Suprapubic skin (tissue), 4 donors: ENCODE results near the gene MPEG1. TPM values are rescaled to one million over a fixed set of nuclear protein-coding genes. Genes with fewer than 3 reads are reported as not detected.

Experiments used
- DNase-seq, 2 donors: peaks; one replicate each; pipeline ENCODE4 v3.0.0-alpha.2; 2019; ENCODE audit warnings: low spot score in 2 of 2
- H3K27ac ChIP-seq: fragments of 200-600 bp; sonication (generic); one replicate; pipeline ENCODE4 v1.5.1; 2019
- H3K27me3 ChIP-seq: fragments of 200-600 bp; sonication (generic); one replicate; pipeline ENCODE4 v1.5.1; 2019
- H3K36me3 ChIP-seq: fragments of 200-600 bp; sonication (generic); one replicate; pipeline ENCODE4 v1.5.1; 2019
- H3K4me1 ChIP-seq: fragments of 200-600 bp; sonication (generic); one replicate; pipeline ENCODE4 v1.5.1; 2019
- H3K4me3 ChIP-seq: fragments of 200-600 bp; sonication (generic); one replicate; pipeline ENCODE4 v1.5.1; 2019; ENCODE audit warnings: mild to moderate bottlenecking
- H3K9me3 ChIP-seq: fragments of 200-600 bp; sonication (generic); one replicate; pipeline ENCODE4 v1.5.1; 2019
- EP300 ChIP-seq: sonication (generic); formaldehyde crosslinking; IDR thresholded peaks from one replicate; pipeline ENCODE4 v1.6.1; 2017; ENCODE audit warnings: antibody characterized with exemption
- POLR2A ChIP-seq, 2 donors: fragments of 450-650 bp; IDR thresholded peaks; one replicate each; pipeline ENCODE4 v1.6.1; 2017; ENCODE audit warnings: antibody characterized with exemption in 2 of 2, mild to moderate bottlenecking in 2 of 2, moderate library complexity in 2 of 2
- POLR2AphosphoS5 ChIP-seq, 3 donors: sonication (generic); formaldehyde crosslinking; IDR thresholded peaks; one replicate each; pipeline ENCODE4 v1.6.1; 2017; ENCODE audit warnings: antibody characterized with exemption in 3 of 3
- WGBS: methylation state at CpG from one replicate; pipeline ENCODE4 v1.1.5; 2018; 5-methylcytosine and 5-hydroxymethylcytosine counted together
- total RNA-seq, 4 donors: library from RNA; depleted of rRNA; stranded (reverse); fragments of >200 nt; gene quantifications; one replicate each; pipeline ENCODE4 v1.1.0, GENCODE V29; 2016
- TF ChIP-seq, protein P1 (sequence below), 2 donors: fragments of 200-600 bp in 1 of 2; fragments of 450-650 bp in 1 of 2; sonication (generic) in 1 of 2; IDR thresholded peaks; one replicate each; pipeline ENCODE4 v1.5.1; 2016 to 2019; ENCODE audit warnings: antibody characterized with exemption in 2 of 2, mild to moderate bottlenecking in 1 of 2, moderate library complexity in 1 of 2

The MPEG1 gene
- total RNA-seq, 4 donors from 2014 or later = 2.3 to 4.5 (median 2.9) TPM

DNA sequence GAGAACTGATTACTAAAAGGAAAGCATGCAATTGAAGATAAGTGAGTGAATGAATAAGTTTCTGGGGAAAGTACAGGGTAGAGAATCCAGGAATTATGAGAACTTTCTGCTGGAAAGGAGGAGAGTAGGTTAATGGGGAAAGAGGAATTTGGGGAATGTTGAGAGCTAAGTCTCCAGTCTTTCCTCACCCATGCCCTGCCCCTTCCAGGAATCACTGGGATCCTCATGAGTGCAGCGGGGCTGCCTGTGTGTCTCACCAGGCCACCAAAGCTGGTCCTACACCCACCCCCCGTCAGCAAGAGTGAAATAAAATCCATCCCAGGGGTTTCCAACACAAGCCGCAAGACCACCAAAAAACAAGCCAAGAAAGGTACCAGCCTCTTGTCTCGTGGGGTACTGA lies 23.8 kb downstream of the MPEG1 start:
- peaks cover 27% of the 10 kb centered on the region for H3K4me1 ChIP-seq
- no peaks in the 10 kb centered on the region for H3K9me3 ChIP-seq
- H3K36me3 ChIP-seq = peaks cover 8% of the 10 kb centered on the region
- TF ChIP-seq POLR2AphosphoS5 (IDR thresholded peaks at IDR 0.05) (no peak), POLR2A (IDR thresholded peaks at IDR 0.05) (no peak), EP300 (no peak)
- TF ChIP-seq, protein P1, sequence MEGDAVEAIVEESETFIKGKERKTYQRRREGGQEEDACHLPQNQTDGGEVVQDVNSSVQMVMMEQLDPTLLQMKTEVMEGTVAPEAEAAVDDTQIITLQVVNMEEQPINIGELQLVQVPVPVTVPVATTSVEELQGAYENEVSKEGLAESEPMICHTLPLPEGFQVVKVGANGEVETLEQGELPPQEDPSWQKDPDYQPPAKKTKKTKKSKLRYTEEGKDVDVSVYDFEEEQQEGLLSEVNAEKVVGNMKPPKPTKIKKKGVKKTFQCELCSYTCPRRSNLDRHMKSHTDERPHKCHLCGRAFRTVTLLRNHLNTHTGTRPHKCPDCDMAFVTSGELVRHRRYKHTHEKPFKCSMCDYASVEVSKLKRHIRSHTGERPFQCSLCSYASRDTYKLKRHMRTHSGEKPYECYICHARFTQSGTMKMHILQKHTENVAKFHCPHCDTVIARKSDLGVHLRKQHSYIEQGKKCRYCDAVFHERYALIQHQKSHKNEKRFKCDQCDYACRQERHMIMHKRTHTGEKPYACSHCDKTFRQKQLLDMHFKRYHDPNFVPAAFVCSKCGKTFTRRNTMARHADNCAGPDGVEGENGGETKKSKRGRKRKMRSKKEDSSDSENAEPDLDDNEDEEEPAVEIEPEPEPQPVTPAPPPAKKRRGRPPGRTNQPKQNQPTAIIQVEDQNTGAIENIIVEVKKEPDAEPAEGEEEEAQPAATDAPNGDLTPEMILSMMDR (IDR thresholded peaks at IDR 0.05) = no peak
- DNase-seq = no peak
- H3K27ac ChIP-seq = no peak overlapping the region
- no peak overlapping the region for H3K4me3 ChIP-seq
- no peaks in the 10 kb centered on the region for H3K27me3 ChIP-seq
- WGBS = 92% methylated on average over 4 of the region's 4 CpGs

DNA sequence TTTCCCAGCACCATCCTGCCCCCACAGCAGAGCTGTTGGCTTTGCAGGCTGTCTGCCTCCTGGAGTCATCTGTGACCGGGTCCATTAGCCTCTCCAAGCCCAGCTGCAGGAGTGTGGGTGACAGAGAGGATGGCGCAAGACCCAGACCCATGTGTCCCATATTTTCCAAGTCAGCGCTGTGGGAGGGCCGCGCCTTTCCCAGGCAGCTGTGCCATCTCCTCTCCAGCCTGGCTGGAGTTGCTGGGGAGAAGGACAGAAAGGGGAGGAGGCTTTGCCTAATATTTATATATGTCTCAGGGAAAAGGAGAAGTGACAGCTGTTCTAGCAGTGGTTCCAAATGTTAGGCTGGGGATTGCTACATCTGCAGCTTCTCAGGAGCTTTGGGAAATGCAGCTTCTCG lies 25.1 kb downstream of the MPEG1 start:
- peak; percentile 85 to 87 for DNase-seq
- H3K4me3 ChIP-seq = no peak overlapping the region
- TF ChIP-seq POLR2AphosphoS5 (IDR thresholded peaks at IDR 0.05) (no peak), EP300 (no peak), POLR2A (IDR thresholded peaks at IDR 0.05) (no peak)
- TF ChIP-seq, protein P1 (IDR thresholded peaks at IDR 0.05) = no peak
- no peaks in the 10 kb centered on the region for H3K27me3 ChIP-seq
- peaks cover 8% of the 10 kb centered on the region for H3K36me3 ChIP-seq
- no peak overlapping the region for H3K27ac ChIP-seq
- peaks cover 32% of the 10 kb centered on the region for H3K4me1 ChIP-seq
- H3K9me3 ChIP-seq = no peaks in the 10 kb centered on the region
- WGBS = 66% methylated on average over 6 of the region's 6 CpGs

DNA sequence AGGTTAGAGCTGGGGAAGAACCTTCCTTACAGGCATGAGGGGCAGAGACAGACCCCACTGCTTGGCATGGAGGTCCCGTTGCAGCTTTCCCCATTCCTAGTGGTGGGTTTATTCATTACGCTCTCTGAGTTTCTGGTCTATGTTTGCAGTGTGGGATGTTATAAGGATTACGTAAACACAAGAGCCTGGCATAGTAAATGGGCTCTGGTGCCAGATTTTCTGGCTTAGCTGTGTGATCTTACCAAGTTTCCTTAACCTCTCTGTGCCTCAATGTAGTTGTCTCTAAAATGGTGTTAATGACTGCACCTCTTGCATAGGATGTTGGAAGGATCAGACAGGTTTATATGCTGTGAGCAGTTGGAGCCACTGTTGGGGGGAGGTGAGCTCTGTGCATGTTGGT lies 25.7 kb downstream of the MPEG1 start:
- no peaks in the 10 kb centered on the region for H3K9me3 ChIP-seq
- peaks cover 32% of the 10 kb centered on the region for H3K4me1 ChIP-seq
- TF ChIP-seq EP300 = no peak
- TF ChIP-seq POLR2AphosphoS5 (IDR thresholded peaks at IDR 0.05) = no peak
- no peak for TF ChIP-seq POLR2A (IDR thresholded peaks at IDR 0.05)
- TF ChIP-seq, protein P1 (IDR thresholded peaks at IDR 0.05) = no peak
- H3K27me3 ChIP-seq = no peaks in the 10 kb centered on the region
- peaks cover 7% of the 10 kb centered on the region for H3K36me3 ChIP-seq
- H3K27ac ChIP-seq = peak overlapping the region; percentile 20
- no peak for DNase-seq
- WGBS = 62% methylated on average over 3 of the region's 3 CpGs
- no peak overlapping the region for H3K4me3 ChIP-seq

DNA sequence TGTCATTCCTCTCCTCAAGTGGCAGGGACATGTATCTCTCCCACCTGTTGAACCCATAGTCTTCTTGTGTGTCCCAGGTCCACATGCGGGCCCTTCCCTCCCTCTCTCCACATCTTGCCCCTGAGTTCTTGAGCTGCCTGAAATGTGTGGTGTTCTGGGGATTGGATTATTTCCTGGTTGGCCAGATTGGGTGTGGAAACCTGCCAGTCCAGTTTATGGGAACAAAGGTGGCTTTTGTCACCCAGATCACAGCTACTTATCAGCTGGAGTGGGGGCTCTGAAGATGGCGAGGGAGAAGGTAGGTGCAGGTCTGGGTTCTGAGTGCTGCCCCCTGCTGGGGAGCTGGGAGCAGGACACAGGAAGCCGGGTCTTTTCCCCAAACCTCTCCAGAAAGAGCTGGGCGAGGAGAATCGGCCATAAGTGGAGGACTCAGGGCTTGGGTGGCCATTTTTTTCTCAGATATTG lies 26.6 kb downstream of the MPEG1 start:
- Histone ChIP-seq H3K4me1 (peaks cover 32% of the 10 kb centered on the region), H3K4me3 (no peak overlapping the region), H3K27me3 (no peaks in the 10 kb centered on the region), H3K9me3 (no peaks in the 10 kb centered on the region), H3K27ac (peak overlapping the region; percentile 20), H3K36me3 (peaks cover 7% of the 10 kb centered on the region)
- no peak for TF ChIP-seq EP300
- no peak for TF ChIP-seq POLR2A (IDR thresholded peaks at IDR 0.05)
- TF ChIP-seq, protein P1 (IDR thresholded peaks at IDR 0.05) = peak in 1 of 2 donors; percentile 52
- TF ChIP-seq POLR2AphosphoS5 (IDR thresholded peaks at IDR 0.05) = no peak
- 60% methylated on average over 3 of the region's 5 CpGs for WGBS
- no peak for DNase-seq

DNA sequence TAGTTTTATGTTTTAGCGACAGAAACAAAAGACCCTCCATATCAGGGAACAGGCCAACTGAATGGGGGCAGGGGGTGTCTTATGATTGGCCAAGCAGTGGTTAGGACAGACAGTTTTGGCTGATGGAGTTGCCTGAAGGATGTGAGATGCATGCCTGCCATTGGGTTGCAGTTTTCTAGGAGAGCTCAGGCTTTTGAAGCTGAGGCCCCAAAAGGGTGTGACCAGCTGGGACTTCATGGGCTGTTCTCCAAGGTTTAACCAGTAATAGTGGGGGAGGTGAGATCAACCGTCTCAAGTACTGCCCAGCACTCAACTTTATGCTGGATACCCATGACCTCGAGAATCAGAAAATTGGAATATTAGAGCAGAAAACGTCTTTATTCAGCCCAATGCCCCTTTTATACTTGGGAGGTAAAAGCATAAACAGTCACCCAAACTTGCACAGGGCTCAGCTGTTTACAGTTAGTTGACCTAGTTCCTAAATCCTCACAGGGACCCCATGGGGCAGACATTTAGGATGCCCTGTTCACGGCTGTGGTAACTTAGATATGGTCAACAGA lies 27.3 kb downstream of the MPEG1 start:
- no peaks in the 10 kb centered on the region for H3K9me3 ChIP-seq
- peaks cover 7% of the 10 kb centered on the region for H3K36me3 ChIP-seq
- H3K27me3 ChIP-seq = no peaks in the 10 kb centered on the region
- peaks cover 32% of the 10 kb centered on the region for H3K4me1 ChIP-seq
- no peak overlapping the region for H3K27ac ChIP-seq
- 70% methylated on average over 5 of the region's 5 CpGs for WGBS
- no peak overlapping the region for H3K4me3 ChIP-seq
- no peak for TF ChIP-seq POLR2AphosphoS5 (IDR thresholded peaks at IDR 0.05)
- no peak for DNase-seq
